Stimulated activated CD4-positive, alpha-beta T cell treated with anti-CD3 and anti-CD28 coated beads, Interleukin-4, amount 100 ng/mL, for 24 hours (primary cell): ENCODE results near the gene CDKL5.
A peak's percentile ranks its signal among the peaks of the same experiment; 100 is the strongest.

ENCODE experiments used
- DNase-seq: peaks from one replicate; pipeline ENCODE4 v3.0.0-alpha.2; 2020

Gene CDKL5

DNA sequence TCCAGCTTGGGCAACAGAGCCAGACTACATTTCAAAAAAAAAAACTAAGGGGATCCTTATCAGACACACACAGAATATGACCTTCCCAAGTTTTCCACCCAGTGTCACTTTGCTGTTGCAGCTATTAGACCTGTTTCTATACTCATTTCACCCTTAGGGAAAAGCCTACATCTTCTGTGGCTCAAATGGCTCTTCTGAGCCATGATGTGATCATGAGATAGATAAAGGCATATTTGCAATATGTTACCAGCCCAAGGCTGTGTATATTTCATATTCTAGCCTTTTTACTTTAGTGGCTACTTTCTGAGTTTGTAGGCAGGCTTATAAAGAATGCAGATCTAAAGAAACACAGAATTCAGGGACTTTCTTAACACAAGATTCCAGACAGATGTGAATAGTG is 227.2 kb downstream of the CDKL5 start:
- no peak for DNase-seq

DNA sequence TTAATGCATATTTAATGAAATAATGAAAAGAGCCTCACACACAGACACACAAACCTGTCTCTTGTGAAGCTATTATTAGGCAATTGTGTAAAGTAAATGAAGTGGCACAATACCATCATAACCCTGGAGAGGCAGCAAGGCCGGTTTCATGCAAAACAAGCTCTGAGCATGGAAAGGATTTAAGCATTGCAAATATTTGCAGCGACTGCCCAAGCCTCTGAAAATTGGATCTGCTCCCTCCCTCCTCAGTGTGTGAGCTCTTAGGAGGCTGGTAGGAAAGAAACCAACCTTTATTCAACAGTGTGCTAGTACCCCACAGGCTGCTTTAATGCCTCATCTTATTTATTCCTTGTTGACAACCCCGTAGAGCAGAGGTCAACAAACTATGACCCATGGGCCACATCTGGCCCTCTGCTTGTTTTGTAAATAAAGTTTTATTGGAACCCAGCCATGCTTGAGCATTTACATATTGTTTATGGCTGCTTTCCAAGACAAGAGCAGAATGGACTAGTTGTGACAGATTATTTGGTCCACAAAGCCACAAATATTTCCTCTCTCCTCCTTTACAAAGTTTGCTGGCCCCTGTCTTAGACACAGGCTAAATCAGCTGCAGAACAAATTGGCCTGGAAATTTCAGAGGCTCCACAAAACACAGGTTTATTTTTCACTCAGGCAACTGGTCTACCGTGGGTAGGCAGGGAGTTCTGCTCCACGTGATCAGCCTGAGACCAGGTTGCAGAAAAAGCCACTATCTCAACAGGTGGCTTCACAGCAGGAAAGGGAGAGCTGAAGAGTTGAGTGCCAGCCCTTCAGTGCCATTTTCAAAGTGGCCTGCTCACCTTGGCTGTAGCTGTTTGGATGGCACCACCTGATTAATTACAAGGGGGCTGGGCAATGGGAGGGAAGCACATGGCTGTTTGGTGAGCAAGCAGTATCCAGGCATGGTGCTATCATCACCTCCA is 229.7 kb downstream of the CDKL5 start:
- no peak for DNase-seq

DNA sequence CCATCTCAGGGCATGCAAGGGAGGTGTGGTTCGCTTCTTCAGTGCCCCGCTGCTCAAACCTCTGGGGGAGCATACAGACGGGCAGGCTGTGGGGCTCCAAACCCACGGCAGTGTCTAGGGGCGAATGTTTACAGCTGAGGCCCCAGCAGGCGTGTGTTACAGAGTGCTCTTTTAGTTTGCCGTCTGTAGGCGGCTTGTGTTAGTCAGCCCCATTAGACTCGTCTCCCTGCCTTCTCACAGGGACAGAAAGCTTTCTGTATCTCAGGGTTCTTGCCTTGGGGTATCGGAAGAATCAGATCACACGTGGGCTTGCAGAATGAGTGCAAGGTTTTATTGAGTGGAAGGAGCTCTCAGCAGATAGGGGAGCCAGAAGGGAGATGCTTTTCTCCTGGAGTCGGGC is 235.9 kb downstream of the CDKL5 start:
- DNase-seq = no peak

DNA sequence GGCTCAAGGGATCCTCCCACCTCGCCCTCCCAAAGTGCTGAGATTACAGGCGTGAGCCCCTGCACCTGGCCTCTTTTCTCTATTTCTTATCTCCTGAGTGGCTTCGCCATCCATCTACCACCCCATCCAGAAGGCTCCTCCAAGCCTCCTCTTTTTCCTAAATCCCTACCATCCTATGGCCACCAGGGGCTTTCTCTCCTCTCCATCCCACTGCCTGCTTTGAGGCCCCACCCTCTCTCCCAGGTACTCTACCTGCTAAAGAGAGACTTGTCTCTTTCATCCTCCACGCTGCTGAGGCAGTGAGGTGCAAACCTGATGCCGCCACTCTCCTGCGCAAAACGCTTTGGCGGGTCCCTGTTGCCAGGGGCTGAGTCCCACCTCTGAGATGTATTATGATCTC is 239.5 kb downstream of the CDKL5 start:
- DNase-seq = no peak

DNA sequence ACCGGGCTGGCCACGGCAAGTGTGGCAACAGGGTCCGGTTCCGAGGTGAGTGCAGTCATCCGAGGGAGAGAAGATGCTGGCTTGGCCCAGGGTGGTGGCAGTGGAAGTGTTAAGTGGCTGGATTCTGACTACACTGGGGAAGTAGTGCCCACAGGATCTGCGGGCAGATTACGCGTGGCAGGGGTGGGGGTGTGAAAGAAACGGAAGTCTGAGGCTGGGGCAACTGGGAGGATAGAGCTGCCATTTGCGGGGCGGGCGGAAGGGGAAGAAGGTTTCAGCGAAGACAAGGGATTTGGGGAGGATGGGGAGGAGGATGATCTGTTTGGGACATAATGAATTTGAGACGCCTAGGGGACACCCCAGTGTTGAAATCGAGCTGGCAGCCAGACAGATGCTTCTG is 241.2 kb downstream of the CDKL5 start:
- no peak for DNase-seq

GRCh38 chrX:18668071-18668835 is 242.8 kb downstream of the CDKL5 start:
- DNase-seq = no peak

DNA sequence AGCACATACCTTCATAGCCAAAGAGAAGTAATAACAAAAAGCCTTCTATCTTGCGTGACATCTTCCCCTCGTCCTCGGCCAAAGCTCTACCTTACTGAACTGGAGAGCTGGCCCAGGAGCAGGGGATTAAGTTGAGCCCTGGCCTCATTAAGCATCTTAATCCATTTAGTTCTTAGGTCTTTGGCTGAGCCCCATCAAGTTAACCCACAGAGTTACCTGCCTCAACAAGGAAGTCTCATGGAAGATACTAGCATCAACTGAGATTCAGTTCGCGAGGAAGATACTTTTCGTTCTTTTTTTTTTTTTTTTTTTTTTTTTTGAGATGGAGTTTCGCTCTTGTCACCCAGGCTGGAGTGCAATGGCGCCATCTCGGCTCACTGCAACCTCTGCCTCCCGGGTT is 246.6 kb downstream of the CDKL5 start, which contains the start of gene RS1:
TSS of gene RS1 (minus strand) at position 101 of the 400 bp plus-strand sequence. CDS start at position 61, 40 bp downstream.
- no peak for DNase-seq

- peak; percentile 17 for DNase-seq
Measured at GRCh38 chrX:18674417-18674787, 249.0 kb downstream of the CDKL5 start.

GRCh38 chrX:18674788-18675735 is 249.7 kb downstream of the CDKL5 start:
- DNase-seq = peak; percentile 79

- no peak for DNase-seq
Measured at GRCh38 chrX:18676050-18676449, 250.6 kb downstream of the CDKL5 start.

- DNase-seq = no peak
Measured at GRCh38 chrX:18676470-18676869, 251.1 kb downstream of the CDKL5 start.

- no peak for DNase-seq
Measured at GRCh38 chrX:18677161-18677869, 251.9 kb downstream of the CDKL5 start.

- no peak for DNase-seq
Measured at GRCh38 chrX:18681996-18682395, 256.6 kb downstream of the CDKL5 start.

GRCh38 chrX:18682979-18683387 is 257.6 kb downstream of the CDKL5 start:
- DNase-seq = no peak

DNA sequence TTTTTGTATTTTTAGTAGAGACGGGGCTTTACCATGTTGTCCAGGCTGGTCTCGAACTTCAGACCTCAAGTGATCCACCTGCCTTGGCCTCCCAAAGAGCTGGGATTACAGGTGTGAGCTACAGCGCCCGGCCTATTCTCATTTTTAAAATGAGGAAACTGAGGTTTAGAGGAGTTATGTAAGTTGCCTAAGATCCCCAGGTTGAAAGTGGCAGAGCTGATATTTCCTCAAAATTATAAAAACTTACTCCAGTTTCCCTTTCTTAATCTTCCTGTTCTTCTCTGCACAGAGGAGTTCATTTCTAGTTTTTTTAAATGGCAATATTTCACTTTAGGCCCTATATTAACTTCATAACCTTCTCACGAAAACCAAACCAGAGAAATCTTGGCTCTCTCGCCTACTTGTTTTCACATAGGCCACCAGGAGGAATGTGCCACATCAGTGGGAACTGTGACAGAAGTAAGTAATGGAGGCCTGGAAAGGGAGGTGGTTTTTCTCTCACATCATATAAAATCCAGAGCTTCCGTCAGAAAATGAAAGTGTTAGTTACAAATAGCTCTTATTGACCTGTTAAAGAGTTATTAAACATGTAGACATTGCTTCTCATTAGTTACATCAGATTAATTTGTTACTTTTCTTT is 262.6 kb downstream of the CDKL5 start:
- DNase-seq = no peak

- no peak for DNase-seq
Measured at GRCh38 chrX:18691431-18691830, 266.0 kb downstream of the CDKL5 start.

DNA sequence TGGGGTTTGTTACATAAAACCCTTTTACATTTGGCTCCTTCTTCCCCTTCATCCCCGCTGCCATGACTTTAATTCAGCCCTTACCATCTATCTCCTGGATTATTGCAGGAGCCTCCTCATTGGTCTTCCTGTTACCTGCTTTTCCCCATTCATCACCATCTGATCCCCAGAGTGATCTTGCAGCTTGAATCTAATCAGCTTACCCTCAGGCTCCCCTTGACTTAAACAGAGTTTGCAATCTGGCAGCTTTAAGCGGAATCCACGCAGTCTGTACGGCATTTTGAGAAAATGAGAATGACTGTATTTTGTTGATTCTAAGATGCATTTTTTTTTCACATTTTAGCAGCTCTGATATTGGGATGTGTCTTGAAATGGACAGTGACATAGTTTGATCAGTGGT is 267.1 kb downstream of the CDKL5 start:
- no peak for DNase-seq

- no peak for DNase-seq
Measured at GRCh38 chrX:18696653-18697052, 271.2 kb downstream of the CDKL5 start.

DNA sequence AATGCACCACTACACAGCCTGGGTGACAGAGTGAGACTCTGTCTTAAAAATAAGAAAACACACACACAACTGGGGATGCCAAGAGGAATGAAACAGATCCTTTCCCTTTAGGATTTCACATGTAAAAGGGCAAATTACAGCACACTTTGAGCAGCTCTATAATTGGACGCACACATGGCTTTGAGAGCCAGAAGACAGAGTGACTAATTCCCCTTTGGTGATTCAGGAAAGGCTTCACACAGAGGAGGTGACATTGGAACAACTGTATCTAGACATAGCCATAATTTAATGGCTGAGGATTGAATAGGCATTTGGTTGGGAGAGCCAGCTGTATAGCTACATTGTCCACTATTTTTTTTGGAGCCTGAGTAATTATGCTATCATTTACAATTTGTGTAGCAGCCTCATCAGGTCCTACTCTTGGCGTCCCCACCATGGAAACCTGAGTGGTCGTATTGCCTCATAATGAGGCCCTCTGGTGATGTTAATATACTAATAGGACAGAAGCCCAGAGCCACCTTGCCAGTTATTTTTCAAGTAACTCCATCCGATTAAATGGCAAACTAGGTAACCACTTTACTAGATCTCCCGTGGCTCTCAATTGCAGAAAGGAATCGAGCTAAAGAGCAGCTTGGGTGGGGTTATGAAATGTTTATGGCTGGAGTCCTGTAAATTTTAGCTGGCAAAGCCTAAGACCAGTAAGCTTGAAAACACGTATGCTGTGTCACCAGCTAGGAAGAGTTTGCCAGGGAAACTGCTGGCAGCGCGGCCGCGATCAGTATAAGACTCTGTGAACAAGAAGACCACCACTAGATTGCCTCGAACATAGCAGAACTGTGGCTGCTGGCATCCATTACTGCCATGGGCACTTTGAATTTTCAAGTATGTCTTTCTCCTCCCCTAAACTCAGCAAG is 273.6 kb downstream of the CDKL5 start:
- DNase-seq = no peak

GRCh38 chrX:18701621-18702361 is 276.4 kb downstream of the CDKL5 start:
- DNase-seq = no peak
